Measurements from ENCODE around the gene RRP9.

Gene RRP9

GRCh38 chr3:51955893-51956770, 14.4 kb upstream of the RRP9 start:
- DNase-seq (ENCODE audit: low read depth in 2 of 2), result no peak

- no peak for DNase-seq (ENCODE audit: low read depth in 2 of 2)
Observed at GRCh38 chr3:51955175-51955892, 13.6 kb upstream of the RRP9 start, which contains the start of gene GPR62. GPR62 (plus strand) TSS chr3:51955381; CDS start chr3:51955653, 272 bp downstream.

GRCh38 chr3:51954713-51955112, 13.0 kb upstream of the RRP9 start:
- no peak for DNase-seq (ENCODE audit: low read depth in 2 of 2)

GRCh38 chr3:51954105-51954504, 12.4 kb upstream of the RRP9 start:
- no peak for DNase-seq (ENCODE audit: low read depth in 2 of 2)

GRCh38 chr3:51953445-51953844, 11.7 kb upstream of the RRP9 start:
- DNase-seq (ENCODE audit: low read depth in 2 of 2), result no peak

- DNase-seq (ENCODE audit: low read depth in 2 of 2), result no peak
Observed at GRCh38 chr3:51950899-51951298, 9.2 kb upstream of the RRP9 start.

GRCh38 chr3:51949121-51949520, 7.4 kb upstream of the RRP9 start:
- no peak for DNase-seq (ENCODE audit: low read depth in 2 of 2)

- DNase-seq (ENCODE audit: low read depth in 2 of 2), result no peak
Observed at GRCh38 chr3:51948016-51948580, 6.4 kb upstream of the RRP9 start.

GRCh38 chr3:51947215-51947900, 5.7 kb upstream of the RRP9 start:
- DNase-seq (ENCODE audit: low read depth in 2 of 2), result no peak

- DNase-seq (ENCODE audit: low read depth in 2 of 2), result no peak
Observed at GRCh38 chr3:51946796-51947195, 5.1 kb upstream of the RRP9 start.

- no peak for DNase-seq (ENCODE audit: low read depth in 2 of 2)
Observed at GRCh38 chr3:51945926-51946705, 4.4 kb upstream of the RRP9 start.

GRCh38 chr3:51945031-51945840, 3.5 kb upstream of the RRP9 start:
- DNase-seq (ENCODE audit: low read depth in 2 of 2), result no peak

GRCh38 chr3:51944451-51945021, 2.8 kb upstream of the RRP9 start:
- DNase-seq (ENCODE audit: low read depth in 2 of 2), result no peak

GRCh38 chr3:51943451-51944391, 2.0 kb upstream of the RRP9 start:
- no peak for DNase-seq (ENCODE audit: low read depth in 2 of 2)

GRCh38 chr3:51942603-51943450, 1.1 kb upstream of the RRP9 start:
- DNase-seq (ENCODE audit: low read depth in 2 of 2), result peak; percentile 29 to 41

- DNase-seq (ENCODE audit: low read depth in 2 of 2), result no peak
Observed at GRCh38 chr3:51941463-51941797, 274 bp downstream of the RRP9 start.

GRCh38 chr3:51940648-51941462, 849 bp downstream of the RRP9 start:
- DNase-seq (ENCODE audit: low read depth in 2 of 2), result no peak
